Hematopoietic multipotent progenitor cell treated with erythropoietin and hydrocortisone succinate and interleukin-3 and kit ligand, for 15 days (in vitro differentiated cells): Measurements from ENCODE around the gene ART5.
"Not testable (repeated sequence)": the region's sequence is repeated elsewhere in the genome, so short reads cannot be mapped to it uniquely, and the experiment has no call there.

ENCODE experiments used
- DNase-seq: peaks from one replicate; pipeline ENCODE4 v3.0.0-alpha.2; 2015; ENCODE audit warnings: low spot score

ART5 gene

GRCh38 chr11:3658252-3658651 lies 16.5 kb upstream of the ART5 start:
- no peak for DNase-seq

- DNase-seq, result not testable (repeated sequence)
These were observed 15.5 kb upstream of the ART5 start for GRCh38 chr11:3657331-3657730.

GRCh38 chr11:3655547-3655946 lies 13.8 kb upstream of the ART5 start:
- no peak for DNase-seq

- DNase-seq, result not testable (repeated sequence)
These were observed 10.7 kb upstream of the ART5 start for GRCh38 chr11:3652514-3652913.

GRCh38 chr11:3649374-3649773 lies 7.6 kb upstream of the ART5 start:
- DNase-seq, result not testable (repeated sequence)

GRCh38 chr11:3648843-3649242 lies 7.1 kb upstream of the ART5 start:
- not testable (repeated sequence) for DNase-seq

DNA sequence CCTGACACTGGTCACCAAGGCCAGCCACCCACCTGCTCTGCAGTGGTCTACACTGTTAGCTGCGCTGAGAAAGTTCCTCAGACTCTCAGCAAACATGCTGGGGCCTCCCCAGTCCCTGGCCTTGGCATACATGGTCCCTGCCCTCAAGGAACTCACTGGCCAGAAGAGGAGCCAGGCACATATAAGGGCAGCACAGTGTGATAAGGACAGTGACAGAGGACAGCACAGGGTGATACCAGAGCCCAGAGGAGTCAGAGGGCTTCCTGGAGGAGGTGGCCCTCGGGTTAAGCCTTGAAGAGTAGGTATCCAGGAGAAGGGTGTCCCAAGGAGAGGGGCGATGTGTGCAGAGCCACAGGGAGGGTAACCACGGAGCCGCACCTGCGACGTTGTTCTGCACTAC lies 3.8 kb upstream of the ART5 start:
- DNase-seq, result no peak

GRCh38 chr11:3644817-3645235 lies 3.0 kb upstream of the ART5 start, which contains the start of gene ART1:
ART1 (plus strand) TSS chr11:3645128; CDS start chr11:3659214, 14,086 bp downstream.
- no peak for DNase-seq

GRCh38 chr11:3643102-3643546 lies 1.3 kb upstream of the ART5 start:
- not testable (repeated sequence) for DNase-seq

GRCh38 chr11:3642071-3642951 lies 519 bp upstream of the ART5 start:
- DNase-seq, result no peak

- no peak for DNase-seq
These were observed 601 bp downstream of the ART5 start for GRCh38 chr11:3641191-3641590.

DNA sequence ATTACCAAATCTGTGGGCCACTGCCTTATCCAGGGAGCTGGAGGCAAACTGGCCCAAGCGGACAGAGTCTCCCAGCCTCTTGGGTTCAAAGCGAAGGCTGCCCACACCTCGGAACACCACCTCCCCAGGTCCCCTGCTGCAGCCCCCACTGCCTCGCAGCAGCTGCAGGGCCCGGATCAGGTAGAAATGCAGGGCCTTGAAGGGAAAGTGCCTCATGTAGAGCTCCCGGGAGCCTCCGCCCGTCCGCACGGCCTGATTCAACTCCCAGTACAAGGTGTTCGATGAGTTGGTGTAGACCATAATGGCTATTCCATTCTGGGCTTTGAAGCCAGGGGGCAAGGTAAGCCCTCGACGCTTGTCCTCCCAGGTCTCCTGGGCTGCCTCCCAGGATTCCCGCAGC lies 2.0 kb downstream of the ART5 start:
- no peak for DNase-seq

GRCh38 chr11:3638513-3638912 lies 3.3 kb downstream of the ART5 start:
- DNase-seq, result no peak

DNA sequence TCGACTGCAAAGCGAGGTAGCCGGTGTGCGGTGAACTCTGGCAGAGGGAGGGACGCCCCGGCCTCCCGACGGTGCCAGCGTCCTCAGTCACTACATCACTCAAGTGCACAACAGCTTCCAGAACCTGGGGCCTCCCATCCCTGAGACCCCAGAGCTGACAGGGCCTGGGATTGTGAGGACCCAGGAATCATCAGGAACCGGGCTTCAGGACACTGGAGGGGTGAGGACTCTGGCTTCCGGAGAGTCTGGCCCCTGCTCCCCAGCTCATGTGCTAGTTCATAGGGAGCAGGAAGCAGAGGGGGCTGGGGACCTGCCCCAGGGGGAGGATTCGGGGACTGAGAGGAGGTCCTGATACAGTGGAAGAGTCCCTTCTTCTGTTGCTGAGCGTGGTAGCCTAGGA lies 4.6 kb downstream of the ART5 start:
- no peak for DNase-seq

DNA sequence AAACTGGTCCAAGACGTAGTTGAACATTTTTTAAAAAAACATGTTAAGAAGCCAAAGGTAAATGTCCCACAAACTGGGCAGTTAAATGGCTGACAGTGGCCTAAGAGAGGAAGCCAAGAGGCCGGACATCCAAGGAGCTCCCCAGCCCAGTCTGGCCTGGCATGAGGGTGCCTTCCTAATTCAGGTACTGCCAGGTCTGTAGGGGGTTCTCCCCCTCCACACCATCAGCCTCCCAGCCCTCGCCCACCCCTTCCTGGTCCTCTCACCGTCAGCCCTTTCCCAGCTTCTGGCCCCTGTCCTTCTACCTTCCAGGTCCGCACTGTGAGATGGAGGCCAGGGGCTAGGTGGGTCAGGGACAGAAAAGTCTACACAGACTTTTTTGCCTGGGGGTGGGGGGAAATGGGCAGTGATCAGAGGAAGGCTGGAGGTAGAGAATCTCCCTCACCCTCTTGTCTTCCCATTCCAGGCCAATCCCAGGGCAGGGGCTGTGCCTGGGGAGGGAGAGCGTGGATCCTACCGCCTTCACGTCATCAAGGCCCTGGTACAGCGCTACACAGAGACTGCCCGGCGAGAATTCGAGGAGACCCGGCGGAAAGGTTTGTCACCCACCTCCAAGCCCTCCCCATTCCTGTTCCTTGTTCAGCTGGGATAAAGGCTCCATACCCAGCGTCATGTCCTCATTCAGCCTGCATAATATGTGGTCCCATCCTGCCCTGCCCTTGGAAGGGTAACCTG lies 6.0 kb downstream of the ART5 start:
- no peak for DNase-seq

- DNase-seq, result no peak
These were observed 9.6 kb downstream of the ART5 start for GRCh38 chr11:3632070-3632660.

GRCh38 chr11:3631331-3631730 lies 10.5 kb downstream of the ART5 start:
- DNase-seq, result no peak

- no peak for DNase-seq
These were observed 14.5 kb downstream of the ART5 start for GRCh38 chr11:3627291-3627690.

- DNase-seq, result no peak
These were observed 15.4 kb downstream of the ART5 start for GRCh38 chr11:3626250-3626960.

- DNase-seq, result no peak
These were observed 17.9 kb downstream of the ART5 start for GRCh38 chr11:3623767-3624458.

DNA sequence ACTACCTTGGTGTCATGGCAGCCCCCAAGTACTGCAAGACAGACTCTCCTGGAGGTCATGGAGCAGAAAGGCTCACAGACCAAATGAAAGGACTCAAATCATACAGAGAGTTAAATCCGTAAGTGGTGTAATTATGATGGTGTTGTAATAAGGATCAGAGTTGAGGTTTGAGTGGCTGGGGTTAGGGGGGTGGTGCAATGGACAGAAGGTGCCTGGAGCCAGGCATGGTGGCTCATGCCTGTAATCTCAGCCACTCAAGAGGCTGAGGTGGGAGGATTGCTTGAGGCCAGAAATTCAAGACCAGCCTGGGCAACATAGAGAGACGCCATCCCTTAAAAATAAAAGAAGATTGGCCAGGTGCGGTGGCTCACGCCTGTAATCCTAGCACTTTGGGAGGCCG lies 18.7 kb downstream of the ART5 start:
- DNase-seq, result no peak
